ENCODE measurements around the gene CHMP1A. TPM values are rescaled to one million over a fixed set of nuclear protein-coding genes. Genes with fewer than 3 reads are reported as not detected.

Gene CHMP1A
- total RNA-seq, 1 experiment from 2014 or later: 159 TPM

- POLR2A ChIA-PET: no interaction called here
- Mint-ChIP-seq H3K4me3 (ENCODE audit: unreplicated experiment) (no peak overlapping the region), H3K9me3 (ENCODE audit: unreplicated experiment) (no peaks in the 10 kb centered on the region), H3K27ac (ENCODE audit: unreplicated experiment) (no peak overlapping the region), H3K4me1 (ENCODE audit: low read depth, unreplicated experiment) (peaks cover 9% of the 10 kb centered on the region), H3K36me3 (ENCODE audit: insufficient read depth, unreplicated experiment) (no peaks in the 10 kb centered on the region), H3K27me3 (ENCODE audit: insufficient read depth, unreplicated experiment) (no peaks in the 10 kb centered on the region)
- CTCF ChIA-PET: no interaction called here
- BruUV-seq (replicated peaks): no TSS peak
- Histone ChIP-seq H3K27me3 (replicated peaks; ENCODE audit: control insufficient read depth, insufficient read depth, low read length) (no peaks in the 10 kb centered on the region), H3K4me1 (peaks cover 26% of the 10 kb centered on the region), H3K4me3 (ENCODE audit: low read depth, low read length) (no peak overlapping the region), H3K36me3 (ENCODE audit: control insufficient read depth, insufficient read depth, low read length) (no peaks in the 10 kb centered on the region), H3K9me3 (no peaks in the 10 kb centered on the region; the same call in 1 of the 2 replicates)
- intact Hi-C loops (cut with micrococcal nuclease; ENCODE audit: unreplicated experiment): no loop called here
- TF ChIP-seq CTCF (IDR thresholded peaks at IDR 0.05; ENCODE audit: insufficient read depth in 1 of 2, low read depth in 1 of 2, low read length in 1 of 2, severe bottlenecking in 1 of 2, unreplicated experiment in 1 of 2): no peak
- DNase-seq: no peak
Measured at GRCh38 chr16:89606006-89606405, 51.5 kb downstream of the CHMP1A start.

- POLR2A ChIA-PET: no interaction called here
- intact Hi-C loops (cut with micrococcal nuclease; ENCODE audit: unreplicated experiment): no loop called here
- Mint-ChIP-seq H3K4me1 (ENCODE audit: low read depth, unreplicated experiment) (peaks cover 6% of the 10 kb centered on the region), H3K9me3 (ENCODE audit: unreplicated experiment) (no peaks in the 10 kb centered on the region), H3K4me3 (ENCODE audit: unreplicated experiment) (no peak overlapping the region), H3K27ac (ENCODE audit: unreplicated experiment) (no peak overlapping the region), H3K27me3 (ENCODE audit: insufficient read depth, unreplicated experiment) (no peaks in the 10 kb centered on the region), H3K36me3 (ENCODE audit: insufficient read depth, unreplicated experiment) (no peaks in the 10 kb centered on the region)
- no peaks in the 10 kb centered on the region; the same call in 1 of the 2 replicates for H3K9me3 ChIP-seq
- no peaks in the 10 kb centered on the region for H3K27me3 ChIP-seq (replicated peaks; ENCODE audit: control insufficient read depth, insufficient read depth, low read length)
- H3K36me3 ChIP-seq (ENCODE audit: control insufficient read depth, insufficient read depth, low read length): no peaks in the 10 kb centered on the region
- H3K4me1 ChIP-seq: peaks cover 26% of the 10 kb centered on the region
- DNase-seq: no peak
- BruUV-seq (replicated peaks): no TSS peak
- no peak for TF ChIP-seq CTCF (IDR thresholded peaks at IDR 0.05; ENCODE audit: insufficient read depth in 1 of 2, low read depth in 1 of 2, low read length in 1 of 2, severe bottlenecking in 1 of 2, unreplicated experiment in 1 of 2)
- no peak overlapping the region for H3K4me3 ChIP-seq (ENCODE audit: low read depth, low read length)
- CTCF ChIA-PET: no interaction called here
Measured at GRCh38 chr16:89605186-89605970, 52.1 kb downstream of the CHMP1A start.

GRCh38 chr16:89604764-89605163 is 52.7 kb downstream of the CHMP1A start:
- H3K9me3 Mint-ChIP-seq (ENCODE audit: unreplicated experiment): no peaks in the 10 kb centered on the region
- ChIA-PET CTCF (no interaction called here), POLR2A (no interaction called here)
- DNase-seq: no peak
- no peaks in the 10 kb centered on the region for H3K27me3 Mint-ChIP-seq (ENCODE audit: insufficient read depth, unreplicated experiment)
- H3K4me1 Mint-ChIP-seq (ENCODE audit: low read depth, unreplicated experiment): no peaks in the 10 kb centered on the region
- H3K4me3 Mint-ChIP-seq (ENCODE audit: unreplicated experiment): no peak overlapping the region
- no peaks in the 10 kb centered on the region for H3K36me3 Mint-ChIP-seq (ENCODE audit: insufficient read depth, unreplicated experiment)
- Histone ChIP-seq H3K9me3 (no peaks in the 10 kb centered on the region), H3K27me3 (replicated peaks; ENCODE audit: control insufficient read depth, insufficient read depth, low read length) (no peaks in the 10 kb centered on the region), H3K4me1 (peaks cover 20% of the 10 kb centered on the region), H3K4me3 (ENCODE audit: low read depth, low read length) (no peak overlapping the region), H3K36me3 (ENCODE audit: control insufficient read depth, insufficient read depth, low read length) (no peaks in the 10 kb centered on the region)
- BruUV-seq (replicated peaks): no TSS peak
- no peak for TF ChIP-seq CTCF (IDR thresholded peaks at IDR 0.05; ENCODE audit: insufficient read depth in 1 of 2, low read depth in 1 of 2, low read length in 1 of 2, severe bottlenecking in 1 of 2, unreplicated experiment in 1 of 2)
- intact Hi-C loops (cut with micrococcal nuclease; ENCODE audit: unreplicated experiment): no loop called here
- no peak overlapping the region for H3K27ac Mint-ChIP-seq (ENCODE audit: unreplicated experiment)

Data from Caco-2 (cell line).